K562 (cell line): ENCODE measurements around the gene MYL6B. TPM values are rescaled to one million over a fixed set of nuclear protein-coding genes. Genes with fewer than 3 reads are reported as not detected.
A peak's percentile ranks its signal among the peaks of the same experiment; 100 is the strongest.

Experiments used
- BCL6 ChIP-seq: fragments of 250-450 bp; sonication (Bioruptor Pico); IDR thresholded peaks from 2 replicates; pipeline ENCODE4 v1.4.0; 2020
- FIP1L1 ChIP-seq: fragments of 200-400 bp; formaldehyde crosslinking; IDR thresholded peaks from 2 replicates; pipeline ENCODE4 v1.6.1; 2018; ENCODE audit warnings: mild to moderate bottlenecking, low read depth, low read length; ENCODE audit not compliant: poor library complexity, severe bottlenecking
- FUS ChIP-seq: fragments of 200-400 bp; formaldehyde crosslinking; optimal IDR thresholded peaks from 2 replicates; pipeline ENCODE3; 2017; ENCODE audit warnings: low read depth, low read length
- KHSRP ChIP-seq: fragments of 450-650 bp; IDR thresholded peaks from 2 replicates; pipeline ENCODE4 v1.6.1; 2017
- SOX6 ChIP-seq: fragments of 450-650 bp; IDR thresholded peaks from 2 replicates; pipeline ENCODE4 v1.6.1; 2014; ENCODE audit warnings: mild to moderate bottlenecking
- SRSF3 ChIP-seq: fragments of 200-400 bp; formaldehyde crosslinking; IDR thresholded peaks from 2 replicates; pipeline ENCODE4 v1.6.1; 2016; ENCODE audit warnings: mild to moderate bottlenecking, low read length, moderate library complexity; ENCODE audit not compliant: insufficient read depth
- TBP ChIP-seq: optimal IDR thresholded peaks from 2 replicates; pipeline ENCODE3; 2011; ENCODE audit warnings: low read depth, low read length, improper control_type of control experiment
- TGIF2 ChIP-seq: sonication (generic); formaldehyde crosslinking; IDR thresholded peaks from 2 replicates; pipeline ENCODE4 v1.8.1; 2022; ENCODE audit warnings: mild to moderate bottlenecking, missing genetic modification reagents, moderate library complexity
- TRIM28 ChIP-seq: fragments of 450-650 bp; IDR thresholded peaks from 2 replicates; pipeline ENCODE4 v1.6.1; 2017
- ZFP1 ChIP-seq: fragments of 450-650 bp; formaldehyde crosslinking; IDR thresholded peaks from 2 replicates; pipeline ENCODE4 v1.4.0; 2020; ENCODE audit warnings: mild to moderate bottlenecking, mixed read lengths
- ZFX ChIP-seq: sonication (generic); formaldehyde crosslinking; IDR thresholded peaks from 2 replicates; pipeline ENCODE4 v1.8.0; 2022; ENCODE audit warnings: mild to moderate bottlenecking, missing genetic modification reagents, moderate library complexity
- ZNF133 ChIP-seq: fragments of 250-450 bp; sonication (Bioruptor Pico); IDR thresholded peaks from 2 replicates; pipeline ENCODE4 v1.4.0; 2020; ENCODE audit warnings: mild to moderate bottlenecking
- ZNF175 ChIP-seq: fragments of 200-800 bp; sonication (Bioruptor generic); IDR thresholded peaks from 2 replicates; pipeline ENCODE4 v1.6.1; 2016; ENCODE audit warnings: low read depth, mild to moderate bottlenecking, missing genetic modification characterization, missing compliant biosample characterization
- ZNF431 ChIP-seq: sonication (generic); formaldehyde crosslinking; IDR thresholded peaks from 2 replicates; pipeline ENCODE4 v1.8.0; 2022; ENCODE audit warnings: mild to moderate bottlenecking, missing genetic modification reagents
- ZNF511 ChIP-seq: sonication (generic); formaldehyde crosslinking; IDR thresholded peaks from 2 replicates; pipeline ENCODE4 v1.8.0; 2022; ENCODE audit warnings: mild to moderate bottlenecking, missing genetic modification reagents
- polyA plus RNA-seq, 8 experiments: library from polyadenylated mRNA; depleted of rRNA in 4 of 8; stranded (reverse) in 5 of 8; unstranded in 3 of 8; fragments of >200 nt; fragmentation: Nextera tagmentation in 2 of 8; fragmentation: Illumina TruSeq in 1 of 8; extraction: Ambion mirVana in 2 of 8; extraction: Trizol in 1 of 8; gene quantifications; 2 replicates each; pipeline versions ENCODE4 v1.2.1 to v1.2.3, GENCODE V29; 2011 to 2014; ENCODE audit warnings: inconsistent platforms in 1 of 8, missing spikeins in 1 of 8
- total RNA-seq, 7 experiments: library from RNA; depleted of rRNA in 6 of 7; stranded (reverse); fragments of >200 nt in 6 of 7; fragmentation: Illumina TruSeq in 2 of 7; extraction: Trizol in 2 of 7; gene quantifications; 2 replicates each; pipeline versions ENCODE4 v1.2.1 to v1.2.3, GENCODE V29; 2011 to 2021; ENCODE audit warnings: low replicate concordance in 1 of 7
- TF ChIP-seq, protein P1 (sequence below): fragments of 250-450 bp; sonication (Bioruptor Pico); IDR thresholded peaks from 2 replicates; pipeline ENCODE4 v1.4.0; 2020
- TF ChIP-seq, protein P2 (sequence below): fragments of 250-450 bp; sonication (Bioruptor Pico); IDR thresholded peaks from 2 replicates; pipeline ENCODE4 v1.4.0; 2020
- TF ChIP-seq, protein P3 (sequence below): fragments of 250-450 bp; sonication (Bioruptor Pico); IDR thresholded peaks from 2 replicates; pipeline ENCODE4 v1.4.0; 2020; ENCODE audit warnings: mild to moderate bottlenecking, moderate library complexity, borderline replicate concordance

The MYL6B gene
- total and polyA plus RNA-seq, 9 of the 15 experiments (the other 6 are each of a cell fraction or from before 2014, with no cell fraction given): 42.8 to 77.3 (median 68.6) TPM

DNA sequence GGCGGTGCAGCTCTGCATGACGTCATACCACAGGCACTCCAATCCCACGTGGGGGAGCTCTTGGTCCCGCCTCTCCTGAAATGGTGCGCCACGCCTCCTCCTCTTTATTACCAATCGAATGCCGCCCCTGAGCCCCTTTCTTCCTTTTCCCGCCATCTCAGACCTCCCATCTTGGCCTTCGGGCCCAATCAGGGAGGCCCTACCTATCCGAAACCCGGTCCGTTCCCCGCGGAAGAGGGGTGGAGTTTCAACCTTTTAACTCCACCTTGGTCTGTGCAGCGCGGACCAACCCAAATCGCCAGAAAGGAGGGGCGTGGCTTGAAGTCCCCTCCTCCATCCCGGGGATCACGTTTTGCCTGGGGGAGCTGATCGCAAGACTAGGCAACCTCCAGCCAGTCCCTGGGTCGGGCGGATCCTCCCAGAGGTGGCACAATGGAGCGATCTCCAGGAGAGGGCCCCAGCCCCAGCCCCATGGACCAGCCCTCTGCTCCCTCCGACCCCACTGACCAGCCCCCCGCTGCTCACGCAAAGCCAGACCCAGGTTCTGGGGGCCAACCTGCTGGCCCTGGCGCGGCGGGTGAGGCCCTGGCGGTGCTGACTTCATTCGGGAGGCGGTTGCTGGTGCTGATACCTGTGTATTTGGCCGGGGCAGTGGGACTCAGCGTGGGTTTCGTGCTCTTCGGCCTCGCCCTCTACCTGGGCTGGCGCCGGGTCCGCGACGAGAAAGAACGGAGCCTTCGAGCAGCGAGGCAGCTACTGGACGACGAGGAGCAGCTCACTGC, 24.3 kb upstream of the MYL6B start, which contains the start of gene ESYT1 (continued):
- TF ChIP-seq KHSRP (0 out of 2 replicates have a peak, but pooled peaks have one; percentile 38), ZNF431 (CRISPR knock-in tag) (no peak), SOX6 (peak; percentile 17; the same call in 1 of the 2 replicates), ZFX (CRISPR knock-in tag) (peak; percentile 63), ZNF133 (CRISPR knock-in tag) (no peak), BCL6 (no peak), FIP1L1 (peak; percentile 71), TGIF2 (CRISPR knock-in tag) (no peak), TBP (peak; percentile 70), ZNF175 (CRISPR knock-in tag) (peak; percentile 48; the same call in 1 of the 2 replicates), ZFP1 (CRISPR knock-in tag) (0 out of 2 replicates have a peak, but pooled peaks have one; percentile 5), ZNF511 (CRISPR knock-in tag) (peak; percentile 59; the same call in 1 of the 2 replicates), FUS (no peak), TRIM28 (no peak), SRSF3 (0 out of 2 replicates have a peak, but pooled peaks have one; percentile 49)
- TF ChIP-seq, protein P1, sequence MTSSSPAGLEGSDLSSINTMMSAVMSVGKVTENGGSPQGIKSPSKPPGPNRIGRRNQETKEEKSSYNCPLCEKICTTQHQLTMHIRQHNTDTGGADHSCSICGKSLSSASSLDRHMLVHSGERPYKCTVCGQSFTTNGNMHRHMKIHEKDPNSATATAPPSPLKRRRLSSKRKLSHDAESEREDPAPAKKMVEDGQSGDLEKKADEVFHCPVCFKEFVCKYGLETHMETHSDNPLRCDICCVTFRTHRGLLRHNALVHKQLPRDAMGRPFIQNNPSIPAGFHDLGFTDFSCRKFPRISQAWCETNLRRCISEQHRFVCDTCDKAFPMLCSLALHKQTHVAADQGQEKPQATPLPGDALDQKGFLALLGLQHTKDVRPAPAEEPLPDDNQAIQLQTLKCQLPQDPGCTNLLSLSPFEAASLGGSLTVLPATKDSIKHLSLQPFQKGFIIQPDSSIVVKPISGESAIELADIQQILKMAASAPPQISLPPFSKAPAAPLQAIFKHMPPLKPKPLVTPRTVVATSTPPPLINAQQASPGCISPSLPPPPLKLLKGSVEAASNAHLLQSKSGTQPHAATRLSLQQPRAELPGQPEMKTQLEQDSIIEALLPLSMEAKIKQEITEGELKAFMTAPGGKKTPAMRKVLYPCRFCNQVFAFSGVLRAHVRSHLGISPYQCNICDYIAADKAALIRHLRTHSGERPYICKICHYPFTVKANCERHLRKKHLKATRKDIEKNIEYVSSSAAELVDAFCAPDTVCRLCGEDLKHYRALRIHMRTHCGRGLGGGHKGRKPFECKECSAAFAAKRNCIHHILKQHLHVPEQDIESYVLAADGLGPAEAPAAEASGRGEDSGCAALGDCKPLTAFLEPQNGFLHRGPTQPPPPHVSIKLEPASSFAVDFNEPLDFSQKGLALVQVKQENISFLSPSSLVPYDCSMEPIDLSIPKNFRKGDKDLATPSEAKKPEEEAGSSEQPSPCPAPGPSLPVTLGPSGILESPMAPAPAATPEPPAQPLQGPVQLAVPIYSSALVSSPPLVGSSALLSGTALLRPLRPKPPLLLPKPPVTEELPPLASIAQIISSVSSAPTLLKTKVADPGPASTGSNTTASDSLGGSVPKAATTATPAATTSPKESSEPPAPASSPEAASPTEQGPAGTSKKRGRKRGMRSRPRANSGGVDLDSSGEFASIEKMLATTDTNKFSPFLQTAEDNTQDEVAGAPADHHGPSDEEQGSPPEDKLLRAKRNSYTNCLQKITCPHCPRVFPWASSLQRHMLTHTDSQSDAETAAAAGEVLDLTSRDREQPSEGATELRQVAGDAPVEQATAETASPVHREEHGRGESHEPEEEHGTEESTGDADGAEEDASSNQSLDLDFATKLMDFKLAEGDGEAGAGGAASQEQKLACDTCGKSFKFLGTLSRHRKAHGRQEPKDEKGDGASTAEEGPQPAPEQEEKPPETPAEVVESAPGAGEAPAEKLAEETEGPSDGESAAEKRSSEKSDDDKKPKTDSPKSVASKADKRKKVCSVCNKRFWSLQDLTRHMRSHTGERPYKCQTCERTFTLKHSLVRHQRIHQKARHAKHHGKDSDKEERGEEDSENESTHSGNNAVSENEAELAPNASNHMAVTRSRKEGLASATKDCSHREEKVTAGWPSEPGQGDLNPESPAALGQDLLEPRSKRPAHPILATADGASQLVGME (CRISPR knock-in tag): no peak
- TF ChIP-seq, protein P2, sequence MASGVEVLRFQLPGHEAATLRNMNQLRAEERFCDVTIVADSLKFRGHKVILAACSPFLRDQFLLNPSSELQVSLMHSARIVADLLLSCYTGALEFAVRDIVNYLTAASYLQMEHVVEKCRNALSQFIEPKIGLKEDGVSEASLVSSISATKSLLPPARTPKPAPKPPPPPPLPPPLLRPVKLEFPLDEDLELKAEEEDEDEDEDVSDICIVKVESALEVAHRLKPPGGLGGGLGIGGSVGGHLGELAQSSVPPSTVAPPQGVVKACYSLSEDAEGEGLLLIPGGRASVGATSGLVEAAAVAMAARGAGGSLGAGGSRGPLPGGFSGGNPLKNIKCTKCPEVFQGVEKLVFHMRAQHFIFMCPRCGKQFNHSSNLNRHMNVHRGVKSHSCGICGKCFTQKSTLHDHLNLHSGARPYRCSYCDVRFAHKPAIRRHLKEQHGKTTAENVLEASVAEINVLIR (CRISPR knock-in tag): peak; percentile 49; the same call in 1 of the 2 replicates
- TF ChIP-seq, protein P3, sequence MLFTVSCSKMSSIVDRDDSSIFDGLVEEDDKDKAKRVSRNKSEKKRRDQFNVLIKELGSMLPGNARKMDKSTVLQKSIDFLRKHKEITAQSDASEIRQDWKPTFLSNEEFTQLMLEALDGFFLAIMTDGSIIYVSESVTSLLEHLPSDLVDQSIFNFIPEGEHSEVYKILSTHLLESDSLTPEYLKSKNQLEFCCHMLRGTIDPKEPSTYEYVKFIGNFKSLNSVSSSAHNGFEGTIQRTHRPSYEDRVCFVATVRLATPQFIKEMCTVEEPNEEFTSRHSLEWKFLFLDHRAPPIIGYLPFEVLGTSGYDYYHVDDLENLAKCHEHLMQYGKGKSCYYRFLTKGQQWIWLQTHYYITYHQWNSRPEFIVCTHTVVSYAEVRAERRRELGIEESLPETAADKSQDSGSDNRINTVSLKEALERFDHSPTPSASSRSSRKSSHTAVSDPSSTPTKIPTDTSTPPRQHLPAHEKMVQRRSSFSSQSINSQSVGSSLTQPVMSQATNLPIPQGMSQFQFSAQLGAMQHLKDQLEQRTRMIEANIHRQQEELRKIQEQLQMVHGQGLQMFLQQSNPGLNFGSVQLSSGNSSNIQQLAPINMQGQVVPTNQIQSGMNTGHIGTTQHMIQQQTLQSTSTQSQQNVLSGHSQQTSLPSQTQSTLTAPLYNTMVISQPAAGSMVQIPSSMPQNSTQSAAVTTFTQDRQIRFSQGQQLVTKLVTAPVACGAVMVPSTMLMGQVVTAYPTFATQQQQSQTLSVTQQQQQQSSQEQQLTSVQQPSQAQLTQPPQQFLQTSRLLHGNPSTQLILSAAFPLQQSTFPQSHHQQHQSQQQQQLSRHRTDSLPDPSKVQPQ (CRISPR knock-in tag): no peak; the same call in 1 of the 2 replicates
